Measurements from ENCODE around the gene ATPAF2.

ATPAF2 gene

GRCh38 chr17:18059283-18059682 is 20.3 kb upstream of the ATPAF2 start:
- no peak overlapping the region for H3K4me3 ChIP-seq (ENCODE audit: low read length)
- H3K27ac ChIP-seq (ENCODE audit: low read depth, low read length), result no peak overlapping the region
- H3K27me3 ChIP-seq (ENCODE audit: control insufficient read depth, low read length), result no peaks in the 10 kb centered on the region
- peaks cover 8% of the 10 kb centered on the region for H3K4me1 ChIP-seq (ENCODE audit: control insufficient read depth, low read length)
- no peaks in the 10 kb centered on the region for H3K9me2 ChIP-seq (replicated peaks; ENCODE audit: control insufficient read depth, low read length)
- no peak overlapping the region for H3K4me2 ChIP-seq (ENCODE audit: low read length)
- H3K36me3 ChIP-seq (ENCODE audit: control insufficient read depth, low read length), result peaks cover 35% of the 10 kb centered on the region
- TF ChIP-seq EZH2phosphoT487 (IDR thresholded peaks at IDR 0.05; ENCODE audit: borderline replicate concordance, low read length) (no peak), CTCF (IDR thresholded peaks at IDR 0.05; ENCODE audit: low read depth, low read length, poor library complexity, severe bottlenecking) (no peak)
- H4K20me1 ChIP-seq (ENCODE audit: control insufficient read depth, insufficient read depth, low read depth, low read length), result no peaks in the 10 kb centered on the region
- no peaks in the 10 kb centered on the region for H3K9me3 ChIP-seq (ENCODE audit: control insufficient read depth, insufficient read depth, low read length)
- H3F3A ChIP-seq (ENCODE audit: control insufficient read depth, insufficient read depth), result no peaks in the 10 kb centered on the region
- no peaks in the 10 kb centered on the region for H3K79me2 ChIP-seq (ENCODE audit: control insufficient read depth, low read length)

- H3K4me3 ChIP-seq (ENCODE audit: low read length), result no peak overlapping the region
- H3K4me1 ChIP-seq (ENCODE audit: control insufficient read depth, low read length), result peaks cover 12% of the 10 kb centered on the region
- H3K79me2 ChIP-seq (ENCODE audit: control insufficient read depth, low read length), result no peaks in the 10 kb centered on the region
- peaks cover 39% of the 10 kb centered on the region for H3K36me3 ChIP-seq (ENCODE audit: control insufficient read depth, low read length)
- H3F3A ChIP-seq (ENCODE audit: control insufficient read depth, insufficient read depth), result no peaks in the 10 kb centered on the region
- H3K27me3 ChIP-seq (ENCODE audit: control insufficient read depth, low read length), result no peaks in the 10 kb centered on the region
- H3K4me2 ChIP-seq (ENCODE audit: low read length), result no peak overlapping the region
- H3K27ac ChIP-seq (ENCODE audit: low read depth, low read length), result no peak overlapping the region
- H3K9me3 ChIP-seq (ENCODE audit: control insufficient read depth, insufficient read depth, low read length), result no peaks in the 10 kb centered on the region
- no peaks in the 10 kb centered on the region for H4K20me1 ChIP-seq (ENCODE audit: control insufficient read depth, insufficient read depth, low read depth, low read length)
- H3K9me2 ChIP-seq (replicated peaks; ENCODE audit: control insufficient read depth, low read length), result no peaks in the 10 kb centered on the region
- no peak for TF ChIP-seq CTCF (IDR thresholded peaks at IDR 0.05; ENCODE audit: low read depth, low read length, poor library complexity, severe bottlenecking)
- TF ChIP-seq EZH2phosphoT487 (IDR thresholded peaks at IDR 0.05; ENCODE audit: borderline replicate concordance, low read length), result no peak
These were observed 17.2 kb upstream of the ATPAF2 start for GRCh38 chr17:18056214-18056613.

- no peak for TF ChIP-seq CTCF (IDR thresholded peaks at IDR 0.05; ENCODE audit: low read depth, low read length, poor library complexity, severe bottlenecking)
- no peak for TF ChIP-seq EZH2phosphoT487 (IDR thresholded peaks at IDR 0.05; ENCODE audit: borderline replicate concordance, low read length)
- no peak overlapping the region for H3K27ac ChIP-seq (ENCODE audit: low read depth, low read length)
- no peaks in the 10 kb centered on the region for H3K9me3 ChIP-seq (ENCODE audit: control insufficient read depth, insufficient read depth, low read length)
- H3K79me2 ChIP-seq (ENCODE audit: control insufficient read depth, low read length), result no peaks in the 10 kb centered on the region
- H4K20me1 ChIP-seq (ENCODE audit: control insufficient read depth, insufficient read depth, low read depth, low read length), result no peaks in the 10 kb centered on the region
- H3K36me3 ChIP-seq (ENCODE audit: control insufficient read depth, low read length), result peaks cover 39% of the 10 kb centered on the region
- H3F3A ChIP-seq (ENCODE audit: control insufficient read depth, insufficient read depth), result no peaks in the 10 kb centered on the region
- H3K4me1 ChIP-seq (ENCODE audit: control insufficient read depth, low read length), result peaks cover 12% of the 10 kb centered on the region
- no peak overlapping the region for H3K4me3 ChIP-seq (ENCODE audit: low read length)
- no peaks in the 10 kb centered on the region for H3K27me3 ChIP-seq (ENCODE audit: control insufficient read depth, low read length)
- no peak overlapping the region for H3K4me2 ChIP-seq (ENCODE audit: low read length)
- H3K9me2 ChIP-seq (replicated peaks; ENCODE audit: control insufficient read depth, low read length), result no peaks in the 10 kb centered on the region
These were observed 16.6 kb upstream of the ATPAF2 start for GRCh38 chr17:18055597-18055996.
